A673 (cell line): ENCODE data around the gene ZSWIM6. TPM values are rescaled to one million over a fixed set of nuclear protein-coding genes. Genes with fewer than 3 reads are reported as not detected.

Experiments used
- Bru-seq: library from RNA; stranded (reverse); fragments of 400-500 nt; gene quantifications from one replicate; lab custom pipeline; 2021; lab: Mats Ljungman, UMichigan
- BruChase-seq, 2 experiments: library from RNA; stranded (reverse); fragments of 400-500 nt; gene quantifications; one replicate each; lab custom pipeline; 2021; lab: Mats Ljungman, UMichigan
- BruUV-seq: library from RNA; stranded (reverse); fragments of 400-500 nt; replicated peaks from 2 replicates; lab custom pipeline; 2021; lab: Mats Ljungman, UMichigan
- CTCF ChIA-PET: fragments of 300-600 bp; sonication (Branson Sonifier 250); formaldehyde crosslinking; loops from one replicate; lab custom pipeline; 2022; ENCODE audit warnings: antibody characterized with exemption; lab: Charles Lee
- POLR2A ChIA-PET: fragments of 300-600 bp; sonication (Branson Sonifier 250); formaldehyde crosslinking; loops from one replicate; lab custom pipeline; 2022; ENCODE audit warnings: antibody characterized with exemption; ENCODE audit not compliant: low non-redundant PET; lab: Charles Lee
- DNase-seq: peaks from one replicate; pipeline ENCODE4 v3.0.0-alpha.2; 2015; ENCODE audit warnings: low spot score
- H3K27ac ChIP-seq: fragments of 200-600 bp; sonication (generic); 2 replicates; pipeline ENCODE4 v1.5.1; 2016; ENCODE audit warnings: mixed run types, low read depth, mild to moderate bottlenecking, mixed read lengths, antibody characterized with exemption, low read length; ENCODE audit not compliant: poor library complexity, severe bottlenecking
- H3K27me3 ChIP-seq: fragments of 200-600 bp; sonication (generic); replicated peaks from 2 replicates; pipeline ENCODE4 v1.6.1; 2017; ENCODE audit warnings: mixed run types, low read depth, mild to moderate bottlenecking, mixed read lengths, antibody characterized with exemption, low read length; ENCODE audit not compliant: insufficient read depth, poor library complexity
- H3K36me3 ChIP-seq: fragments of 200-600 bp; sonication (generic); 2 replicates; pipeline ENCODE4 v1.6.1; 2016; ENCODE audit warnings: mixed run types, mild to moderate bottlenecking, mixed read lengths, antibody characterized with exemption, low read length; ENCODE audit not compliant: insufficient read depth, poor library complexity, severe bottlenecking
- H3K4me1 ChIP-seq: fragments of 200-600 bp; sonication (generic); 2 replicates; pipeline ENCODE4 v1.6.1; 2017; ENCODE audit warnings: mixed run types, mild to moderate bottlenecking, mixed read lengths, antibody characterized with exemption, low read length; ENCODE audit not compliant: insufficient read depth, poor library complexity, severe bottlenecking
- H3K4me3 ChIP-seq: fragments of 200-600 bp; sonication (generic); 2 replicates; pipeline ENCODE4 v1.5.1; 2016; ENCODE audit warnings: low read depth, mixed run types, mild to moderate bottlenecking, mixed read lengths, low read length; ENCODE audit not compliant: poor library complexity, severe bottlenecking
- H3K9me3 ChIP-seq: fragments of 200-600 bp; sonication (generic); 2 replicates; pipeline ENCODE4 v1.6.1; 2016; ENCODE audit warnings: mixed run types, low read depth, mild to moderate bottlenecking, mixed read lengths, antibody characterized with exemption, low read length; ENCODE audit not compliant: poor library complexity, severe bottlenecking
- EZH2 ChIP-seq: fragments of 200-600 bp; sonication (generic); IDR thresholded peaks from 2 replicates; pipeline ENCODE4 v1.6.1; 2017; ENCODE audit warnings: borderline replicate concordance, low read depth, mild to moderate bottlenecking, mixed read lengths, antibody characterized with exemption, low read length; ENCODE audit not compliant: poor library complexity, severe bottlenecking
- intact Hi-C: fragments of 100-400 bp; cut with micrococcal nuclease; formaldehyde crosslinking; loops from one replicate; pipeline ENCODE4 v1.10.0; 2022; ENCODE audit not compliant: unreplicated experiment
- long read RNA-seq: library from polyadenylated mRNA; stranded (forward); transcript quantifications from one replicate; pipeline ENCODE4 v2.0.0, GENCODE V29; 2022
- total RNA-seq: library from RNA; stranded (reverse); gene quantifications from 2 replicates; pipeline ENCODE4 v1.2.3, GENCODE V29; 2021
- TF ChIP-seq, protein P1 (sequence below): fragments of 300-800, 200-600 bp; sonication (generic); conservative IDR thresholded peaks from 2 replicates; pipeline ENCODE4 v1.5.1; 2017; ENCODE audit warnings: low read depth, mild to moderate bottlenecking, antibody characterized with exemption, low read length, moderate library complexity, mixed read lengths

The ZSWIM6 gene
- 43.9 and 47.3 TPM in 2 replicates for total RNA-seq
- percentile 98 among the genes with signal in this experiment for Bru-seq, nascent RNA
- BruChase-seq, experiment 1, labeled RNA remaining after a 2-hour chase: percentile 94 among the genes with signal in this experiment
- percentile 93 among the genes with signal in this experiment for BruChase-seq, experiment 2, labeled RNA remaining after a 6-hour chase
- long read RNA-seq, partial matches to known transcripts: 4 of 12 reads
- long read RNA-seq, other reads (novel, unspliced or antisense): 8 of 12 reads

DNA sequence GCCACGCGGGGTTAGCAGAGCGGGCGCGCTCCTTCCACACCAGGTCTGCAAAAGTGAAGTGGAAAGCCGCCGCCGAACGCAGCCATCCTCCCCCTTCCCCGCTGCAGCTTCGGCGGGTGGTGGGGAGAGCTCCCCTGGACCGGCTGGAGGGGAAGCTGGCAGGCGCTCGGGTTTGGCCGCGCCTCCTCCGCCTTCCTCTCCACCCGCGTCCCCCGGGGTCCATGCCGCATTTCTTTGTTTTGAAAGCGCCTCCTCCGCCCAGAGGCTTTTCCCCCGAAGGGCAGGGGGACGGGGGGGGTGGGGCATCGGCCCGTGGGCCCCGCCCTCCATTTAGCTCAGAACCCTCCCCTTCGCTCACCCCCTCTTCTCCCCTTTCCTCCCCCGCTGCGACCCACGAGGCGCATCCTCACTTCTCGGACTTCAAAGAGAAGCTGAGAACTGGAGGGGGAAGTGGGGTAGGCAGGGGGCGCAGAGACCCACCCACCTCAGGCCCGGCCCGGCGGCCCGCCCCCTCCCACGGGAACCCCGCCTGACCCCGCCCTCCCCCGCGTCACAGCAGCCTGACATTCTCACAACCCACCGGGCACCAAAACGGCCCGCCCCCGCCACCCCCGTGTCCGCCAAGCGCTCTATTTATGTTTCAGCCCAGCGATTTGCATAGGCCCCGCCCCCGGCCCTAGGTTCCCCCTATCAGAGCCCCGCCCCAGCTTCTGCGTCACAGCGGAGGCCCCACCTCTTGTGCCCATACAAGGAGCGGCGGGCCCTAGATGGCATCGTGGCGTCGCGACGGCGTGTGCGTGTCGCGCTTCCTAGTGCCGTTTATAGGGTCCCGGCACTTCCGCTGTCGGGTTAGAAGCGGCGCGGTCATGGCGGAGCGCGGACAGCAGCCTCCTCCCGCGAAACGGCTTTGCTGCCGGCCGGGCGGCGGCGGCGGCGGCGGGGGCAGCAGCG, at the start of gene ZSWIM6:
TSS of gene ZSWIM6 (plus strand) at position 852 of the 951 bp plus-strand sequence. CDS start at position 867, 15 bp downstream.
- BruUV-seq: no TSS peak
- Histone ChIP-seq H3K4me1 (peaks cover 40% of the 10 kb centered on the region), H3K4me3 (peak within 1 kb of the TSS; percentile 92), H3K9me3 (no peaks in the 10 kb centered on the region), H3K27ac (peak within 1 kb of the TSS; percentile 86), H3K36me3 (peaks cover 3% of the 10 kb centered on the region), H3K27me3 (no peaks in the 10 kb centered on the region)
- CTCF ChIA-PET: interaction anchor here (0.6 to 0.7 kb wide), 3 partner anchors 42 to 326 kb away, joined by 3 to 6 read pairs (median 4); no protein-coding TSS in a partner anchor
- POLR2A ChIA-PET: interaction anchor here (0.6 to 0.7 kb wide), 4 partner anchors 18 to 363 kb away, joined by 3 to 4 read pairs (median 3); no protein-coding TSS in a partner anchor
- TF ChIP-seq EZH2: no peak
- TF ChIP-seq, protein P1, sequence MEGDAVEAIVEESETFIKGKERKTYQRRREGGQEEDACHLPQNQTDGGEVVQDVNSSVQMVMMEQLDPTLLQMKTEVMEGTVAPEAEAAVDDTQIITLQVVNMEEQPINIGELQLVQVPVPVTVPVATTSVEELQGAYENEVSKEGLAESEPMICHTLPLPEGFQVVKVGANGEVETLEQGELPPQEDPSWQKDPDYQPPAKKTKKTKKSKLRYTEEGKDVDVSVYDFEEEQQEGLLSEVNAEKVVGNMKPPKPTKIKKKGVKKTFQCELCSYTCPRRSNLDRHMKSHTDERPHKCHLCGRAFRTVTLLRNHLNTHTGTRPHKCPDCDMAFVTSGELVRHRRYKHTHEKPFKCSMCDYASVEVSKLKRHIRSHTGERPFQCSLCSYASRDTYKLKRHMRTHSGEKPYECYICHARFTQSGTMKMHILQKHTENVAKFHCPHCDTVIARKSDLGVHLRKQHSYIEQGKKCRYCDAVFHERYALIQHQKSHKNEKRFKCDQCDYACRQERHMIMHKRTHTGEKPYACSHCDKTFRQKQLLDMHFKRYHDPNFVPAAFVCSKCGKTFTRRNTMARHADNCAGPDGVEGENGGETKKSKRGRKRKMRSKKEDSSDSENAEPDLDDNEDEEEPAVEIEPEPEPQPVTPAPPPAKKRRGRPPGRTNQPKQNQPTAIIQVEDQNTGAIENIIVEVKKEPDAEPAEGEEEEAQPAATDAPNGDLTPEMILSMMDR: no peak
- peak; percentile 99 for DNase-seq
- intact Hi-C loops: loop anchor here (2.0 to 10.0 kb wide), 8 partner anchors 77 to 493 kb away; no protein-coding TSS in a partner anchor

DNA sequence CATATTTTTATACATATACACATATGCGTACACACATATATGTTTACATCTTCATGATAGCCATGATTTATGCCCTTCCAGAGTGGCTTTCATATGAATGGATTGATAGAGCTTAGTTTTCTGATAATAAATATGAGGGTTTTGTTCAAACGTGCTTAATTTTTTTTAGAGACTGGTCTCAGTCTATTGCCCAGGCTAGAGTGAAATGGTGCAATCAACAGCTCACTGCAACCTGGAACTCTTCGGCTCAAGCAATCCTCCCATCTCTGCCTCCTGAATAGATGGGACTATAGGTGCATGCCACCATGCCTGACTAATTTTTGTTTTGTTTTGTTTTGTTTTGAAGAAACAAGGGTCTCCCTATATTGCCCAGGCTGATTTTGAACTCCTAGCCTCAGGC, 48.6 kb upstream of the ZSWIM6 start:
- peaks cover 16% of the 10 kb centered on the region for H3K4me1 ChIP-seq
- no peaks in the 10 kb centered on the region for H3K27me3 ChIP-seq
- no peak for DNase-seq
- CTCF ChIA-PET: no interaction called here
- POLR2A ChIA-PET: no interaction called here
- no TSS peak for BruUV-seq
- H3K4me3 ChIP-seq: no peak overlapping the region
- intact Hi-C loops: no loop called here
- H3K27ac ChIP-seq: no peak overlapping the region
- no peaks in the 10 kb centered on the region for H3K36me3 ChIP-seq
- no peak for TF ChIP-seq EZH2
- TF ChIP-seq, protein P1: no peak
- no peaks in the 10 kb centered on the region for H3K9me3 ChIP-seq

DNA sequence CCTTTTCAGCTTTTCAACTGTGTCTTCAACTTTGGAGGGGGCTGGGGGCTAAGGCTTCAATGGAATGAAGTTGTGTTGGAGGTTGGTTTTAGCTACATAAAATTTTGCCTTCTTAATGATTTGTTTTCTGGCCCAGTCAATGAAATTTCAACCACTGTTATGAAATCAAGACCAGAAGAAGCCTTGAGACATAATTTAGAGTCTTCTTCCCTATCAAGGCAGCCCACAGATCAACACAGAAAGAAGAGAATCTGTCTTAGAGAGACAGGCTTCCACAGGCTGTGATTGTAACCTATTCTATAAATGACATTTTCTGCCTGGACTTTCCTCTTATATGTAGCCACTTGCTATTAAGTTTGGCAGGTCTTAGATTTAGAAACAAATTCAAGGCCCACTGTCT, 46.5 kb upstream of the ZSWIM6 start:
- Histone ChIP-seq H3K27me3 (no peaks in the 10 kb centered on the region), H3K4me1 (peaks cover 10% of the 10 kb centered on the region), H3K36me3 (no peaks in the 10 kb centered on the region), H3K27ac (no peak overlapping the region), H3K4me3 (no peak overlapping the region), H3K9me3 (no peaks in the 10 kb centered on the region)
- BruUV-seq: no TSS peak
- TF ChIP-seq EZH2: no peak
- TF ChIP-seq, protein P1: no peak
- ChIA-PET POLR2A (no interaction called here), CTCF (no interaction called here)
- no peak for DNase-seq
- intact Hi-C loops: no loop called here
